Liver (tissue), 9 donors: Measurements from ENCODE around the gene DAPK1. TPM values are rescaled to one million over a fixed set of nuclear protein-coding genes. Genes with fewer than 3 reads are reported as not detected.

Experiments used
- DNase-seq: peaks from one replicate; pipeline ENCODE4 v3.0.0-alpha.2; 2017; ENCODE audit warnings: low spot score
- H3K27ac ChIP-seq, 2 donors: one replicate each; pipeline ENCODE4 v1.7.0; 2013; ENCODE audit warnings: inconsistent platforms in 2 of 2, low read length in 2 of 2, control low read depth in 1 of 2, low read depth in 1 of 2, mild to moderate bottlenecking in 1 of 2
- H3K27me3 ChIP-seq, 4 donors: one replicate each; pipeline versions ENCODE4 v1.6.1 to v1.7.0; 2013; ENCODE audit warnings: low read length in 3 of 4, inconsistent platforms in 1 of 4, mild to moderate bottlenecking in 1 of 4, moderate library complexity in 1 of 4; ENCODE audit not compliant: control insufficient read depth in 4 of 4, insufficient read depth in 4 of 4
- H3K36me3 ChIP-seq, 4 donors: one replicate each; pipeline versions ENCODE4 v1.6.1 to v1.7.0; 2013; ENCODE audit warnings: low read length in 3 of 4, mild to moderate bottlenecking in 3 of 4, low read depth in 1 of 4, moderate library complexity in 1 of 4; ENCODE audit not compliant: control insufficient read depth in 4 of 4, insufficient read depth in 3 of 4
- H3K4me1 ChIP-seq, 4 donors: one replicate each; pipeline versions ENCODE4 v1.6.1 to v1.7.0; 2013; ENCODE audit warnings: low read length in 3 of 4, mild to moderate bottlenecking in 3 of 4, moderate library complexity in 1 of 4; ENCODE audit not compliant: control insufficient read depth in 4 of 4, insufficient read depth in 4 of 4
- H3K4me3 ChIP-seq, 3 donors: one replicate each; pipeline versions ENCODE4 v1.6.1 to v1.7.0; 2013; ENCODE audit warnings: low read length in 3 of 3, control low read depth in 1 of 3, low read depth in 1 of 3, mild to moderate bottlenecking in 1 of 3
- H3K9ac ChIP-seq, 2 donors: one replicate each; pipeline ENCODE4 v1.7.0; 2013; ENCODE audit warnings: low read length in 2 of 2, mild to moderate bottlenecking in 2 of 2, moderate library complexity in 2 of 2, control low read depth in 1 of 2, low read depth in 1 of 2
- H3K9me3 ChIP-seq, 4 donors: one replicate each; pipeline versions ENCODE4 v1.6.1 to v1.7.0; 2013; ENCODE audit warnings: low read length in 3 of 4; ENCODE audit not compliant: control insufficient read depth in 4 of 4
- EGR1 ChIP-seq, 2 donors: IDR thresholded peaks; 2 replicates each; pipeline ENCODE4 v1.6.1; 2016 to 2018; ENCODE audit warnings: antibody characterized with exemption in 2 of 2, low read depth in 2 of 2
- FOXA1 ChIP-seq: IDR thresholded peaks from 2 replicates; pipeline ENCODE4 v1.6.1; 2016; ENCODE audit warnings: antibody characterized with exemption
- FOXA2 ChIP-seq: IDR thresholded peaks from 2 replicates; pipeline ENCODE4 v1.6.1; 2016; ENCODE audit warnings: antibody characterized with exemption
- GABPA ChIP-seq, 2 donors: IDR thresholded peaks in 1 of 2; conservative IDR thresholded peaks in 1 of 2; 2 replicates each; pipeline ENCODE4 v1.6.1; 2016; ENCODE audit warnings: antibody characterized with exemption in 2 of 2, mild to moderate bottlenecking in 1 of 2, moderate library complexity in 1 of 2
- HNF4A ChIP-seq, 2 donors: conservative IDR thresholded peaks; 2 replicates each; pipeline ENCODE4 v1.6.1; 2016; ENCODE audit warnings: antibody characterized with exemption in 2 of 2, mild to moderate bottlenecking in 2 of 2
- HNF4G ChIP-seq: IDR thresholded peaks from 2 replicates; pipeline ENCODE4 v1.6.1; 2016; ENCODE audit warnings: antibody characterized with exemption
- JUND ChIP-seq, 2 donors: IDR thresholded peaks; 2 replicates each; pipeline ENCODE4 v1.6.1; 2016; ENCODE audit warnings: antibody characterized with exemption in 2 of 2
- NR2F2 ChIP-seq: IDR thresholded peaks from 2 replicates; pipeline ENCODE4 v1.6.1; 2016; ENCODE audit warnings: antibody characterized with exemption
- RAD21 ChIP-seq, 2 donors: IDR thresholded peaks; 2 replicates each; pipeline ENCODE4 v1.6.1; 2016; ENCODE audit warnings: antibody characterized with exemption in 2 of 2, mild to moderate bottlenecking in 2 of 2
- RXRA ChIP-seq, 2 donors: IDR thresholded peaks; 2 replicates each; pipeline ENCODE4 v1.6.1; 2017 to 2018; ENCODE audit warnings: antibody characterized with exemption in 2 of 2, mild to moderate bottlenecking in 1 of 2
- SP1 ChIP-seq: IDR thresholded peaks from 2 replicates; pipeline ENCODE4 v1.6.1; 2018; ENCODE audit warnings: antibody characterized with exemption, mild to moderate bottlenecking
- TAF1 ChIP-seq: conservative IDR thresholded peaks from 2 replicates; pipeline ENCODE4 v1.6.1; 2016; ENCODE audit warnings: antibody characterized with exemption, mild to moderate bottlenecking
- YY1 ChIP-seq: IDR thresholded peaks from 2 replicates; pipeline ENCODE4 v1.6.1; 2016; ENCODE audit warnings: antibody characterized with exemption, mild to moderate bottlenecking
- WGBS: extraction: QIAGEN DNeasy Blood & Tissue Kit; methylation state at CpG from one replicate; pipeline ENCODE4 v1.1.7; 2013; 5-methylcytosine and 5-hydroxymethylcytosine counted together
- polyA plus RNA-seq, 2 donors: library from polyadenylated mRNA; stranded (reverse) in 1 of 2; unstranded in 1 of 2; fragments of 200-250 nt in 1 of 2; fragments of >200 nt in 1 of 2; fragmentation: Nextera tagmentation in 1 of 2; extraction: Ambion mirVana in 1 of 2; gene quantifications; one replicate each; pipeline versions ENCODE4 v1.2.1 to v1.2.3, GENCODE V29; 2013 to 2015
- total RNA-seq, 2 donors: library from RNA; depleted of rRNA; stranded (reverse); fragments of >200 nt; gene quantifications; one replicate each; pipeline ENCODE4 v1.2.3, GENCODE V29; 2014
- TF ChIP-seq, protein P1 (sequence below): IDR thresholded peaks from 2 replicates; pipeline ENCODE4 v1.6.1; 2016; ENCODE audit warnings: antibody characterized with exemption, mild to moderate bottlenecking
- TF ChIP-seq, protein P2 (sequence below): IDR thresholded peaks from 2 replicates; pipeline ENCODE4 v1.6.1; 2016; ENCODE audit warnings: antibody characterized with exemption
- TF ChIP-seq, protein P3 (sequence below): fragments of 150-350 bp; IDR thresholded peaks from 2 replicates; pipeline ENCODE4 v1.5.1; 2017; ENCODE audit warnings: improper control_type of control experiment, low read depth, low read length; ENCODE audit not compliant: missing input control
- TF ChIP-seq, protein P4 (sequence below): IDR thresholded peaks from 2 replicates; pipeline ENCODE4 v1.6.1; 2016; ENCODE audit warnings: antibody characterized with exemption
- TF ChIP-seq, protein P5 (sequence below): IDR thresholded peaks from 2 replicates; pipeline ENCODE4 v1.6.1; 2016; ENCODE audit warnings: antibody characterized with exemption
- donor health status: healthy.
- donor health status: healthy.
- donor health status: healthy.
- donor health status: healthy.
- donor health status: healthy.

DAPK1 gene
- total and polyA plus RNA-seq, 4 donors = 14.0 to 40.8 (median 21.8) TPM

DNA sequence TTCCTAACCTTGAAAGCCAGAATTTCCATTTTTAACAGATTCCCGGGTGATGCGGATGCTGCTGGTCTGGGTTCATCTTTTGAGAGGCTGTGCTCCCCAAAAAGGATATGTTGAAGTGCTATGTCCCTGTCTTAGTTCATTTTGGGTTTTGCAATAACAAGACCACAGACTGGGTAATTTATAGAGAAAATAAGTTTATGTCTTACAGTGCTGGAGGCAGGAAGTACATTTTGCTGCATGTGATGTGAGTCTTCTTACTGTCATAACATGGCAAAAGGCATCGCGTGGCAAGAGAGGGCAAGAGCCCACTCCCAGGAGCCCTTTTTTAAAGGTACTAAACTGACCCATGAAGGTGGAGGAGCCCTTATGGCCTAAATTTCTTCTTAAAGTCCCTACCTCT, 114.1 kb downstream of the DAPK1 start:
- Histone ChIP-seq H3K4me1 (peaks cover 19 to 65% (median 56%) of the 10 kb centered on the region in 4 donors), H3K9ac (no peak overlapping the region), H3K27me3 (no peaks in the 10 kb centered on the region), H3K9me3 (no peaks in the 10 kb centered on the region), H3K27ac (peak overlapping the region in 1 of 2 donors; percentile 49), H3K4me3 (no peak overlapping the region), H3K36me3 (peaks cover 0 to 10% (median 4%) of the 10 kb centered on the region in 4 donors)
- DNase-seq = no peak
- WGBS = 93% methylated on average over 4 of the region's 4 CpGs
- no peak for TF ChIP-seq JUND (IDR thresholded peaks at IDR 0.05)
- no peak for TF ChIP-seq HNF4G
- no peak for TF ChIP-seq GABPA (IDR thresholded peaks at IDR 0.05 in 1 of 2, conservative IDR thresholded peaks at IDR 0.05 in 1 of 2)
- TF ChIP-seq, protein P1, sequence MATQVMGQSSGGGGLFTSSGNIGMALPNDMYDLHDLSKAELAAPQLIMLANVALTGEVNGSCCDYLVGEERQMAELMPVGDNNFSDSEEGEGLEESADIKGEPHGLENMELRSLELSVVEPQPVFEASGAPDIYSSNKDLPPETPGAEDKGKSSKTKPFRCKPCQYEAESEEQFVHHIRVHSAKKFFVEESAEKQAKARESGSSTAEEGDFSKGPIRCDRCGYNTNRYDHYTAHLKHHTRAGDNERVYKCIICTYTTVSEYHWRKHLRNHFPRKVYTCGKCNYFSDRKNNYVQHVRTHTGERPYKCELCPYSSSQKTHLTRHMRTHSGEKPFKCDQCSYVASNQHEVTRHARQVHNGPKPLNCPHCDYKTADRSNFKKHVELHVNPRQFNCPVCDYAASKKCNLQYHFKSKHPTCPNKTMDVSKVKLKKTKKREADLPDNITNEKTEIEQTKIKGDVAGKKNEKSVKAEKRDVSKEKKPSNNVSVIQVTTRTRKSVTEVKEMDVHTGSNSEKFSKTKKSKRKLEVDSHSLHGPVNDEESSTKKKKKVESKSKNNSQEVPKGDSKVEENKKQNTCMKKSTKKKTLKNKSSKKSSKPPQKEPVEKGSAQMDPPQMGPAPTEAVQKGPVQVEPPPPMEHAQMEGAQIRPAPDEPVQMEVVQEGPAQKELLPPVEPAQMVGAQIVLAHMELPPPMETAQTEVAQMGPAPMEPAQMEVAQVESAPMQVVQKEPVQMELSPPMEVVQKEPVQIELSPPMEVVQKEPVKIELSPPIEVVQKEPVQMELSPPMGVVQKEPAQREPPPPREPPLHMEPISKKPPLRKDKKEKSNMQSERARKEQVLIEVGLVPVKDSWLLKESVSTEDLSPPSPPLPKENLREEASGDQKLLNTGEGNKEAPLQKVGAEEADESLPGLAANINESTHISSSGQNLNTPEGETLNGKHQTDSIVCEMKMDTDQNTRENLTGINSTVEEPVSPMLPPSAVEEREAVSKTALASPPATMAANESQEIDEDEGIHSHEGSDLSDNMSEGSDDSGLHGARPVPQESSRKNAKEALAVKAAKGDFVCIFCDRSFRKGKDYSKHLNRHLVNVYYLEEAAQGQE = no peak
- TF ChIP-seq, protein P2, sequence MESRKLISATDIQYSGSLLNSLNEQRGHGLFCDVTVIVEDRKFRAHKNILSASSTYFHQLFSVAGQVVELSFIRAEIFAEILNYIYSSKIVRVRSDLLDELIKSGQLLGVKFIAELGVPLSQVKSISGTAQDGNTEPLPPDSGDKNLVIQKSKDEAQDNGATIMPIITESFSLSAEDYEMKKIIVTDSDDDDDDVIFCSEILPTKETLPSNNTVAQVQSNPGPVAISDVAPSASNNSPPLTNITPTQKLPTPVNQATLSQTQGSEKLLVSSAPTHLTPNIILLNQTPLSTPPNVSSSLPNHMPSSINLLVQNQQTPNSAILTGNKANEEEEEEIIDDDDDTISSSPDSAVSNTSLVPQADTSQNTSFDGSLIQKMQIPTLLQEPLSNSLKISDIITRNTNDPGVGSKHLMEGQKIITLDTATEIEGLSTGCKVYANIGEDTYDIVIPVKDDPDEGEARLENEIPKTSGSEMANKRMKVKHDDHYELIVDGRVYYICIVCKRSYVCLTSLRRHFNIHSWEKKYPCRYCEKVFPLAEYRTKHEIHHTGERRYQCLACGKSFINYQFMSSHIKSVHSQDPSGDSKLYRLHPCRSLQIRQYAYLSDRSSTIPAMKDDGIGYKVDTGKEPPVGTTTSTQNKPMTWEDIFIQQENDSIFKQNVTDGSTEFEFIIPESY = no peak
- TF ChIP-seq HNF4A (conservative IDR thresholded peaks at IDR 0.05) = no peak
- no peak for TF ChIP-seq SP1
- TF ChIP-seq RAD21 (IDR thresholded peaks at IDR 0.05) = no peak
- TF ChIP-seq RXRA (IDR thresholded peaks at IDR 0.05) = no peak
- TF ChIP-seq, protein P3, sequence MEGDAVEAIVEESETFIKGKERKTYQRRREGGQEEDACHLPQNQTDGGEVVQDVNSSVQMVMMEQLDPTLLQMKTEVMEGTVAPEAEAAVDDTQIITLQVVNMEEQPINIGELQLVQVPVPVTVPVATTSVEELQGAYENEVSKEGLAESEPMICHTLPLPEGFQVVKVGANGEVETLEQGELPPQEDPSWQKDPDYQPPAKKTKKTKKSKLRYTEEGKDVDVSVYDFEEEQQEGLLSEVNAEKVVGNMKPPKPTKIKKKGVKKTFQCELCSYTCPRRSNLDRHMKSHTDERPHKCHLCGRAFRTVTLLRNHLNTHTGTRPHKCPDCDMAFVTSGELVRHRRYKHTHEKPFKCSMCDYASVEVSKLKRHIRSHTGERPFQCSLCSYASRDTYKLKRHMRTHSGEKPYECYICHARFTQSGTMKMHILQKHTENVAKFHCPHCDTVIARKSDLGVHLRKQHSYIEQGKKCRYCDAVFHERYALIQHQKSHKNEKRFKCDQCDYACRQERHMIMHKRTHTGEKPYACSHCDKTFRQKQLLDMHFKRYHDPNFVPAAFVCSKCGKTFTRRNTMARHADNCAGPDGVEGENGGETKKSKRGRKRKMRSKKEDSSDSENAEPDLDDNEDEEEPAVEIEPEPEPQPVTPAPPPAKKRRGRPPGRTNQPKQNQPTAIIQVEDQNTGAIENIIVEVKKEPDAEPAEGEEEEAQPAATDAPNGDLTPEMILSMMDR = no peak

DNA sequence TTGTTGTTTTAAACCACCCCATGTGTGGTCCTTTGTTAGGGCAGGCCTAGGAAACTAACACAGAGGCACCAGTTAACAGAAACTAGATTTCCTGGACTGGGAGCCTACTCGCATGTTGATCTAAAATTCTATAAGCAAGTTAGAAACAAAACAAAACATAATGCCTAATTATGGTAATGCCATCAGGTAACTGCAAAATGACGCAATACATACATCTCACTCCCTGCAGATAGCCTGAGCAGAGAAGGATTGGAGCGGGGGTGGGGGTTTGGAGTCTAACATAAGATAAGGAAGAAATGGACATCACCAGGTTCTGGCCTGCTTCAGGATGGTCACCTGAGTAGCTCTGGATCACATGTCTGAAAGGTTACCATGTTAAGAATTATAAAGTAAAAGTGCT, 114.9 kb downstream of the DAPK1 start:
- Histone ChIP-seq H3K4me1 (peaks cover 19 to 65% (median 56%) of the 10 kb centered on the region in 4 donors), H3K27me3 (no peaks in the 10 kb centered on the region), H3K9ac (no peak overlapping the region), H3K36me3 (peaks cover 0 to 14% (median 4%) of the 10 kb centered on the region in 4 donors), H3K4me3 (no peak overlapping the region), H3K27ac (peak overlapping the region; percentile 49 to 63), H3K9me3 (no peaks in the 10 kb centered on the region)
- TF ChIP-seq HNF4G (no peak), GABPA (IDR thresholded peaks at IDR 0.05 in 1 of 2, conservative IDR thresholded peaks at IDR 0.05 in 1 of 2) (no peak), TAF1 (no peak), FOXA1 (no peak), YY1 (no peak), SP1 (no peak), EGR1 (IDR thresholded peaks at IDR 0.05; ENCODE audit: low read depth in 2 of 2) (no peak), HNF4A (conservative IDR thresholded peaks at IDR 0.05) (no peak), FOXA2 (no peak), JUND (IDR thresholded peaks at IDR 0.05) (no peak), RAD21 (IDR thresholded peaks at IDR 0.05) (no peak), NR2F2 (no peak), RXRA (IDR thresholded peaks at IDR 0.05) (no peak)
- TF ChIP-seq, protein P4, sequence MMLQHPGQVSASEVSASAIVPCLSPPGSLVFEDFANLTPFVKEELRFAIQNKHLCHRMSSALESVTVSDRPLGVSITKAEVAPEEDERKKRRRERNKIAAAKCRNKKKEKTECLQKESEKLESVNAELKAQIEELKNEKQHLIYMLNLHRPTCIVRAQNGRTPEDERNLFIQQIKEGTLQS = no peak
- TF ChIP-seq, protein P3 = no peak
- TF ChIP-seq, protein P5, sequence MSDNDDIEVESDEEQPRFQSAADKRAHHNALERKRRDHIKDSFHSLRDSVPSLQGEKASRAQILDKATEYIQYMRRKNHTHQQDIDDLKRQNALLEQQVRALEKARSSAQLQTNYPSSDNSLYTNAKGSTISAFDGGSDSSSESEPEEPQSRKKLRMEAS = no peak
- TF ChIP-seq, protein P1 = no peak
- WGBS = 97% methylated on average over 3 of the region's 3 CpGs
- DNase-seq = no peak
